Measurements from ENCODE around the gene BANP. TPM values are rescaled to one million over a fixed set of nuclear protein-coding genes. Genes with fewer than 3 reads are reported as not detected.

Gene BANP
- total RNA-seq, 3 donors from 2014 or later (not counting 1 experiment from before 2014, with no cell fraction given): 88.8 to 117 (median 117) TPM

GRCh38 chr16:88067530-88068411 is 116.5 kb downstream of the BANP start:
- intact Hi-C loops (cut with micrococcal nuclease): no loop called here
- Mint-ChIP-seq H3K4me3 (no peak overlapping the region), H3K27ac (no peak overlapping the region), H3K36me3 (peaks cover 9% of the 10 kb centered on the region), H3K4me1 (peaks cover 9 to 10% of the 10 kb centered on the region in 2 donors), H3K9me3 (no peaks in the 10 kb centered on the region), H3K27me3 (ENCODE audit: low read depth in 2 of 2) (no peaks in the 10 kb centered on the region)
- ATAC-seq (no peak), DNase-seq (no peak)
- Histone ChIP-seq H3K9me3 (ENCODE audit: control insufficient read depth, insufficient read depth, low read length) (no peaks in the 10 kb centered on the region), H3K36me3 (ENCODE audit: control insufficient read depth, insufficient read depth, low read length) (peaks cover 31% of the 10 kb centered on the region), H3K4me1 (ENCODE audit: control insufficient read depth, insufficient read depth, low read length) (peaks cover 22% of the 10 kb centered on the region), H3K27me3 (ENCODE audit: control insufficient read depth, insufficient read depth, low read length) (no peaks in the 10 kb centered on the region), H3K27ac (ENCODE audit: low read length) (no peak overlapping the region), H3K4me3 (ENCODE audit: low read length) (no peak overlapping the region)
- WGBS (ENCODE audit: insufficient coverage): 94% methylated on average over 40 of the region's 40 CpGs
- TF ChIP-seq CTCF (IDR thresholded peaks at IDR 0.05): no peak

- Mint-ChIP-seq H3K9me3 (no peaks in the 10 kb centered on the region), H3K4me3 (no peak overlapping the region), H3K36me3 (peaks cover 9% of the 10 kb centered on the region), H3K27me3 (ENCODE audit: low read depth in 2 of 2) (no peaks in the 10 kb centered on the region), H3K27ac (peak overlapping the region in 1 of 2 donors; percentile 20), H3K4me1 (peaks cover 8 to 9% of the 10 kb centered on the region in 2 donors)
- DNase-seq (no peak), ATAC-seq (no peak)
- Histone ChIP-seq H3K36me3 (ENCODE audit: control insufficient read depth, insufficient read depth, low read length) (peaks cover 29% of the 10 kb centered on the region), H3K4me3 (ENCODE audit: low read length) (no peak overlapping the region), H3K27ac (ENCODE audit: low read length) (peak overlapping the region; percentile 80), H3K4me1 (ENCODE audit: control insufficient read depth, insufficient read depth, low read length) (peaks cover 22% of the 10 kb centered on the region), H3K9me3 (ENCODE audit: control insufficient read depth, insufficient read depth, low read length) (no peaks in the 10 kb centered on the region), H3K27me3 (ENCODE audit: control insufficient read depth, insufficient read depth, low read length) (no peaks in the 10 kb centered on the region)
- intact Hi-C loops (cut with micrococcal nuclease): no loop called here
- 88% methylated on average over 27 of the region's 27 CpGs for WGBS (ENCODE audit: insufficient coverage)
- TF ChIP-seq CTCF (IDR thresholded peaks at IDR 0.05): no peak
These were observed 117.5 kb downstream of the BANP start for GRCh38 chr16:88068476-88069396.

GRCh38 chr16:88069397-88070168 is 118.3 kb downstream of the BANP start:
- intact Hi-C loops (cut with micrococcal nuclease): no loop called here
- Histone ChIP-seq H3K27me3 (ENCODE audit: control insufficient read depth, insufficient read depth, low read length) (no peaks in the 10 kb centered on the region), H3K27ac (ENCODE audit: low read length) (peak overlapping the region; percentile 80), H3K4me1 (ENCODE audit: control insufficient read depth, insufficient read depth, low read length) (peaks cover 22% of the 10 kb centered on the region), H3K36me3 (ENCODE audit: control insufficient read depth, insufficient read depth, low read length) (peaks cover 31% of the 10 kb centered on the region), H3K9me3 (ENCODE audit: control insufficient read depth, insufficient read depth, low read length) (no peaks in the 10 kb centered on the region), H3K4me3 (ENCODE audit: low read length) (no peak overlapping the region)
- Mint-ChIP-seq H3K36me3 (peaks cover 9% of the 10 kb centered on the region), H3K4me1 (peaks cover 6 to 9% of the 10 kb centered on the region in 2 donors), H3K27me3 (ENCODE audit: low read depth in 2 of 2) (no peaks in the 10 kb centered on the region), H3K27ac (peak overlapping the region; percentile 20 to 64), H3K9me3 (no peaks in the 10 kb centered on the region), H3K4me3 (no peak overlapping the region)
- no peak for TF ChIP-seq CTCF (IDR thresholded peaks at IDR 0.05)
- DNase-seq: no peak
- 66% methylated on average over 24 of the region's 25 CpGs for WGBS (ENCODE audit: insufficient coverage)
- peak in 2 of 3 donors; percentile 36 to 37 for ATAC-seq
